Mammary epithelial cell (primary cell): ENCODE data around the gene CAND2.

ENCODE experiments used
- CTCF ChIP-seq, 2 donors: IDR thresholded peaks in 1 of 2; conservative IDR thresholded peaks in 1 of 2; 2 replicates each; pipeline ENCODE4 v1.5.1; 2011 to 2012; ENCODE audit warnings: inconsistent platforms in 2 of 2, low read length in 2 of 2, mild to moderate bottlenecking in 2 of 2, control low read depth in 1 of 2, low read depth in 1 of 2; ENCODE audit not compliant: insufficient read depth in 1 of 2; ENCODE audit errors: extremely low read depth in 1 of 2
- EZH2 ChIP-seq: IDR thresholded peaks from 2 replicates; pipeline ENCODE4 v1.6.1; 2012; ENCODE audit warnings: low read length, inconsistent platforms, borderline replicate concordance

- TF ChIP-seq CTCF (conservative IDR thresholded peaks at IDR 0.05 in 1 of 2, IDR thresholded peaks at IDR 0.05 in 1 of 2; ENCODE audit: extremely low read depth in 1 of 2, insufficient read depth in 1 of 2, low read depth in 1 of 2, low read length in 2 of 2) (no peak), EZH2 (no peak)
These were observed 43.7 kb upstream of the CAND2 start for GRCh38 chr3:12752809-12753208.
